Keratinocyte (primary cell): ENCODE measurements around the gene C7. TPM values are rescaled to one million over a fixed set of nuclear protein-coding genes. Genes with fewer than 3 reads are reported as not detected.

ENCODE experiments used
- DNase-seq: peaks from one replicate; pipeline ENCODE4 v3.0.0-alpha.2; 2011; ENCODE audit warnings: low read depth, missing footprints, low spot score
- FAIRE-seq: peaks from 2 replicates; lab custom pipeline; 2011; peaks lifted over from hg19 to GRCh38; lab: Jason Lieb, UNC
- H2AFZ ChIP-seq: 2 replicates; pipeline ENCODE4 v1.6.0; 2012; ENCODE audit warnings: low read length, control low read depth, inconsistent platforms; ENCODE audit not compliant: control insufficient read depth
- H3K27ac ChIP-seq: 2 replicates; pipeline ENCODE4 v1.5.1; 2011; ENCODE audit warnings: low read length; ENCODE audit not compliant: control insufficient read depth, insufficient read depth
- H3K27me3 ChIP-seq: 3 replicates; pipeline ENCODE4 v1.6.0; 2011; ENCODE audit warnings: low read length; ENCODE audit not compliant: control insufficient read depth, insufficient read depth; ENCODE audit errors: extremely low read depth
- H3K36me3 ChIP-seq, 2 experiments: 2 replicates in 1 of 2; 3 replicates in 1 of 2; pipeline ENCODE4 v1.5.1; 2011; ENCODE audit warnings: low read length in 2 of 2, mild to moderate bottlenecking in 1 of 2; ENCODE audit not compliant: control insufficient read depth in 2 of 2, insufficient read depth in 2 of 2; ENCODE audit errors: extremely low read depth in 1 of 2
- H3K4me1 ChIP-seq: 3 replicates; pipeline ENCODE4 v1.5.1; 2011; ENCODE audit warnings: low read length; ENCODE audit not compliant: control insufficient read depth, insufficient read depth; ENCODE audit errors: extremely low read depth
- H3K4me2 ChIP-seq: 3 replicates; pipeline ENCODE4 v1.6.0; 2011; ENCODE audit warnings: low read depth, low read length; ENCODE audit not compliant: control insufficient read depth, insufficient read depth; ENCODE audit errors: extremely low read depth
- H3K4me3 ChIP-seq, 3 experiments: fragments of 200-600 bp in 1 of 3; sonication (generic) in 1 of 3; 2 replicates in 2 of 3; 3 replicates in 1 of 3; pipeline ENCODE4 v1.5.1; 2011 to 2016; ENCODE audit warnings: low read length in 3 of 3, mild to moderate bottlenecking in 3 of 3, control low read depth in 2 of 3, inconsistent platforms in 1 of 3, low read depth in 1 of 3, mixed read lengths in 1 of 3, mixed run types in 1 of 3, moderate library complexity in 1 of 3; ENCODE audit not compliant: control insufficient read depth in 2 of 3, insufficient read depth in 2 of 3; ENCODE audit errors: extremely low read depth in 1 of 3
- H3K79me2 ChIP-seq: 2 replicates; pipeline ENCODE4 v1.6.0; 2012; ENCODE audit warnings: low read length; ENCODE audit not compliant: control insufficient read depth, insufficient read depth
- H3K9ac ChIP-seq: 3 replicates; pipeline ENCODE4 v1.6.0; 2011; ENCODE audit warnings: low read length; ENCODE audit not compliant: control insufficient read depth, insufficient read depth; ENCODE audit errors: extremely low read depth
- H3K9me1 ChIP-seq: 3 replicates; pipeline ENCODE4 v1.6.0; 2011; ENCODE audit warnings: low read length; ENCODE audit not compliant: control insufficient read depth, insufficient read depth; ENCODE audit errors: extremely low read depth
- H3K9me3 ChIP-seq: 2 replicates; pipeline ENCODE4 v1.5.1; 2012; ENCODE audit warnings: low read depth, low read length; ENCODE audit not compliant: control insufficient read depth
- H4K20me1 ChIP-seq: 3 replicates; pipeline ENCODE4 v1.6.0; 2011; ENCODE audit warnings: low read length; ENCODE audit not compliant: control insufficient read depth, insufficient read depth; ENCODE audit errors: extremely low read depth
- EZH2 ChIP-seq: IDR thresholded peaks from one replicate; pipeline ENCODE4 v1.6.1; 2012; ENCODE audit warnings: inconsistent platforms, mild to moderate bottlenecking, low read length, moderate library complexity
- dilution Hi-C: fragments of 300-500 bp; cut with MboI; formaldehyde crosslinking; loops from one replicate; pipeline ENCODE4 v1.7.0; 2020; ENCODE audit warnings: low sequenced_read_pairs; ENCODE audit not compliant: extremely low pct_ligation_motif_present
- polyA plus RNA-seq, 5 experiments: library from polyadenylated mRNA; depleted of rRNA in 3 of 5; stranded (reverse) in 3 of 5; stranded (forward) in 1 of 5; unstranded in 1 of 5; fragments of >200 nt; gene quantifications; 1 replicate in 1 of 5; 2 replicates in 3 of 5; 3 replicates in 1 of 5; pipeline versions ENCODE4 v1.2.1 to v1.2.3, GENCODE V29; 2011 to 2012; ENCODE audit warnings: missing spikeins in 2 of 5, low read depth in 1 of 5, low replicate concordance in 1 of 5
- TF ChIP-seq, protein P1 (sequence below), 3 experiments: IDR thresholded peaks in 1 of 3; conservative IDR thresholded peaks in 1 of 3; optimal IDR thresholded peaks in 1 of 3; 2 replicates in 2 of 3; 3 replicates in 1 of 3; pipeline versions ENCODE3 to v1.5.1; 2011; ENCODE audit warnings: low read length in 3 of 3, mild to moderate bottlenecking in 3 of 3, moderate library complexity in 2 of 3, control low read depth in 1 of 3, inconsistent platforms in 1 of 3; ENCODE audit not compliant: insufficient read depth in 2 of 3; ENCODE audit errors: extremely low read depth in 1 of 3

C7 gene
- polyA plus RNA-seq, 1 donor (not counting 4 experiments of a cell fraction or from before 2014, with no cell fraction given) = not detected

GRCh38 chr5:40995801-40996586 lies 86.7 kb downstream of the C7 start:
- H3K4me1 ChIP-seq = no peaks in the 10 kb centered on the region
- DNase-seq = no peak
- H3K9me3 ChIP-seq = no peaks in the 10 kb centered on the region
- no peak overlapping the region for H3K27ac ChIP-seq
- no peaks in the 10 kb centered on the region for H3K9me1 ChIP-seq
- H4K20me1 ChIP-seq = no peaks in the 10 kb centered on the region
- no peak for FAIRE-seq
- no peak overlapping the region for H3K4me3 ChIP-seq
- TF ChIP-seq, protein P1, sequence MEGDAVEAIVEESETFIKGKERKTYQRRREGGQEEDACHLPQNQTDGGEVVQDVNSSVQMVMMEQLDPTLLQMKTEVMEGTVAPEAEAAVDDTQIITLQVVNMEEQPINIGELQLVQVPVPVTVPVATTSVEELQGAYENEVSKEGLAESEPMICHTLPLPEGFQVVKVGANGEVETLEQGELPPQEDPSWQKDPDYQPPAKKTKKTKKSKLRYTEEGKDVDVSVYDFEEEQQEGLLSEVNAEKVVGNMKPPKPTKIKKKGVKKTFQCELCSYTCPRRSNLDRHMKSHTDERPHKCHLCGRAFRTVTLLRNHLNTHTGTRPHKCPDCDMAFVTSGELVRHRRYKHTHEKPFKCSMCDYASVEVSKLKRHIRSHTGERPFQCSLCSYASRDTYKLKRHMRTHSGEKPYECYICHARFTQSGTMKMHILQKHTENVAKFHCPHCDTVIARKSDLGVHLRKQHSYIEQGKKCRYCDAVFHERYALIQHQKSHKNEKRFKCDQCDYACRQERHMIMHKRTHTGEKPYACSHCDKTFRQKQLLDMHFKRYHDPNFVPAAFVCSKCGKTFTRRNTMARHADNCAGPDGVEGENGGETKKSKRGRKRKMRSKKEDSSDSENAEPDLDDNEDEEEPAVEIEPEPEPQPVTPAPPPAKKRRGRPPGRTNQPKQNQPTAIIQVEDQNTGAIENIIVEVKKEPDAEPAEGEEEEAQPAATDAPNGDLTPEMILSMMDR (optimal IDR thresholded peaks at IDR 0.05 in 1 of 3, IDR thresholded peaks at IDR 0.05 in 1 of 3, conservative IDR thresholded peaks at IDR 0.05 in 1 of 3; ENCODE audit: extremely low read depth in 1 of 3, insufficient read depth in 2 of 3, low read length in 3 of 3) = no peak
- TF ChIP-seq EZH2 = no peak
- no peaks in the 10 kb centered on the region for H3K36me3 ChIP-seq
- no peak overlapping the region for H2AFZ ChIP-seq
- no peak overlapping the region for H3K4me2 ChIP-seq
- H3K79me2 ChIP-seq = no peaks in the 10 kb centered on the region
- dilution Hi-C loops = no loop called here
- H3K27me3 ChIP-seq = no peaks in the 10 kb centered on the region
- no peak overlapping the region for H3K9ac ChIP-seq

DNA sequence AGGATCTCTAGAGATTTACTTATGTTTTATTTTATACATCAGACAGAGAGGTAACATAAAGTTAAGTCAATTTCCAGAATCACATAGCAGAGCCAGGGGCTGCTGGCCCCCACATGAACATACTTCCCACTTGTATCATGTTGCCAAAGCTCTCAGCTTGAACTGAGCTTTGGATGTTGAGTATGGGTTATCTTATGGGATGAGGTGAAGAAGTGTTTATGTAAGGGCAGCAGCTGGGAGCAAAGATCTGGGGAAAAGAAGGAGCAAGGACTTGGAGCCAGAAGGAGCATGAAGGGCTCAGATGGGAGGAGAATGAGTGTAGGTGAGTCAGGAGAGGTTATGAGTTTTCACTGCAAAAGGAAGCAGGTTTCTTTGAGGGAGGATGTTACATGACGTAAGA lies 89.8 kb downstream of the C7 start:
- Histone ChIP-seq H4K20me1 (no peaks in the 10 kb centered on the region), H3K4me2 (no peak overlapping the region), H3K9me3 (no peaks in the 10 kb centered on the region), H3K4me3 (no peak overlapping the region), H3K27me3 (no peaks in the 10 kb centered on the region), H3K27ac (no peak overlapping the region), H3K9me1 (no peaks in the 10 kb centered on the region), H2AFZ (no peak overlapping the region), H3K9ac (no peak overlapping the region), H3K4me1 (no peaks in the 10 kb centered on the region), H3K36me3 (no peaks in the 10 kb centered on the region), H3K79me2 (no peaks in the 10 kb centered on the region)
- FAIRE-seq (no peak), DNase-seq (no peak)
- dilution Hi-C loops = no loop called here
- TF ChIP-seq EZH2 = no peak
- TF ChIP-seq, protein P1 (optimal IDR thresholded peaks at IDR 0.05 in 1 of 3, IDR thresholded peaks at IDR 0.05 in 1 of 3, conservative IDR thresholded peaks at IDR 0.05 in 1 of 3; ENCODE audit: extremely low read depth in 1 of 3, insufficient read depth in 2 of 3, low read length in 3 of 3) = no peak
